GM12878 (cell line): ENCODE results near the gene SPIB. TPM values are rescaled to one million over a fixed set of nuclear protein-coding genes. Genes with fewer than 3 reads are reported as not detected.

Source experiments
- ATAC-seq: fragments of 200-7000 bp; cut with Tn5 transposase; 3 replicates; pipeline ENCODE4 v1.9.1; 2020; ENCODE audit warnings: mild to moderate bottlenecking, moderate library complexity
- BruUV-seq: library from RNA; stranded (reverse); fragments of 400-500 nt; replicated peaks from 2 replicates; lab custom pipeline; 2021; lab: Mats Ljungman, UMichigan
- CTCF ChIA-PET: fragments of 300-600 bp; sonication (Branson Sonifier 250); formaldehyde crosslinking; extraction: SDS; loops from one replicate; lab custom pipeline; 2021; ENCODE audit warnings: inconsistent platforms; lab: Yijun Ruan, JAX
- POLR2A ChIA-PET: fragments of 350-600 bp; formaldehyde crosslinking; extraction: SDS; loops from one replicate; lab custom pipeline; 2021; ENCODE audit warnings: inconsistent platforms; lab: Charles Lee
- RAD21 ChIA-PET: fragments of 300-600 bp; sonication (Branson Sonifier 250); formaldehyde crosslinking; loops from one replicate; lab custom pipeline; 2023; ENCODE audit warnings: antibody characterized with exemption; ENCODE audit not compliant: unreplicated experiment; lab: Charles Lee
- SMC1A ChIA-PET: fragments of 300-600 bp; sonication (Branson Sonifier 250); formaldehyde crosslinking; loops from one replicate; lab custom pipeline; 2023; ENCODE audit not compliant: unreplicated experiment, uncharacterized antibody; lab: Charles Lee
- DNase-seq: peaks from one replicate; pipeline ENCODE4 v3.0.0-alpha.2; 2011; ENCODE audit warnings: low read depth, low spot score
- FAIRE-seq: peaks from 3 replicates; lab custom pipeline; 2011; peaks lifted over from hg19 to GRCh38; lab: Jason Lieb, UNC
- H2AFZ ChIP-seq: 2 replicates; pipeline ENCODE4 v1.6.0; 2011; ENCODE audit warnings: low read depth, low read length, control low read depth; ENCODE audit not compliant: control insufficient read depth
- H3K27ac ChIP-seq: 2 replicates; pipeline ENCODE4 v1.5.1; 2011; ENCODE audit warnings: control low read depth; ENCODE audit not compliant: control insufficient read depth, insufficient read depth
- H3K27me3 ChIP-seq, 2 experiments: replicated peaks in 1 of 2; 2 replicates each; pipeline versions ENCODE4 v1.6.0 to v1.6.1; 2011; ENCODE audit warnings: low read length in 1 of 2; ENCODE audit not compliant: control insufficient read depth in 2 of 2, insufficient read depth in 2 of 2
- H3K36me3 ChIP-seq, 2 experiments: 2 replicates each; pipeline ENCODE4 v1.5.1; 2011; ENCODE audit warnings: low read length in 1 of 2; ENCODE audit not compliant: control insufficient read depth in 2 of 2, insufficient read depth in 2 of 2
- H3K4me1 ChIP-seq: 2 replicates; pipeline ENCODE4 v1.6.1; 2011; ENCODE audit warnings: mild to moderate bottlenecking, low read length, moderate library complexity, mixed read lengths; ENCODE audit not compliant: control insufficient read depth, insufficient read depth
- H3K4me2 ChIP-seq: 2 replicates; pipeline ENCODE4 v1.6.0; 2011; ENCODE audit warnings: control low read depth; ENCODE audit not compliant: control insufficient read depth, insufficient read depth
- H3K4me3 ChIP-seq: fragments of 200-600 bp; sonication (generic); 2 replicates; pipeline ENCODE4 v1.5.1; 2016
- H3K79me2 ChIP-seq: 2 replicates; pipeline ENCODE4 v1.6.0; 2011; ENCODE audit warnings: low read length; ENCODE audit not compliant: control insufficient read depth, insufficient read depth
- H3K9ac ChIP-seq: 2 replicates; pipeline ENCODE4 v1.8.0; 2011; ENCODE audit warnings: low read length, control low read depth, mixed read lengths; ENCODE audit not compliant: control insufficient read depth, insufficient read depth
- H3K9me3 ChIP-seq: replicated peaks from 3 replicates; pipeline ENCODE4 v1.5.1; 2011; ENCODE audit warnings: mild to moderate bottlenecking, low read length; ENCODE audit not compliant: control insufficient read depth, insufficient read depth
- H4K20me1 ChIP-seq: 2 replicates; pipeline ENCODE4 v1.6.0; 2011; ENCODE audit not compliant: control insufficient read depth, insufficient read depth
- EP300 ChIP-seq, 2 experiments: fragments of 150-350 bp in 1 of 2; IDR thresholded peaks; 2 replicates each; pipeline ENCODE4 v1.6.1; 2011 to 2012; ENCODE audit warnings: low read depth in 2 of 2, low read length in 2 of 2, borderline replicate concordance in 1 of 2, improper control_type of control experiment in 1 of 2, inconsistent platforms in 1 of 2; ENCODE audit not compliant: control insufficient read depth in 1 of 2
- MTA2 ChIP-seq: fragments of 450-650 bp; IDR thresholded peaks from 2 replicates; pipeline ENCODE4 v1.6.1; 2016; ENCODE audit warnings: low read depth, mild to moderate bottlenecking, moderate library complexity
- MXI1 ChIP-seq: fragments of 150-350 bp; IDR thresholded peaks from 2 replicates; pipeline ENCODE4 v1.6.1; 2011; ENCODE audit warnings: low read depth, mild to moderate bottlenecking, inconsistent platforms, low read length, improper control_type of control experiment
- PBX3 ChIP-seq: IDR thresholded peaks from 2 replicates; pipeline ENCODE4 v1.6.1; 2011; ENCODE audit warnings: mild to moderate bottlenecking, low read depth, low read length, moderate library complexity; ENCODE audit not compliant: insufficient replicate concordance
- RBBP5 ChIP-seq: fragments of 200-600 bp; sonication (generic); conservative IDR thresholded peaks from 2 replicates; pipeline ENCODE4 v1.6.1; 2016
- STAT1 ChIP-seq: fragments of 450-650 bp; conservative IDR thresholded peaks from 2 replicates; pipeline ENCODE4 v1.6.1; 2014; ENCODE audit warnings: antibody characterized with exemption, mild to moderate bottlenecking
- TCF7 ChIP-seq: IDR thresholded peaks from 2 replicates; pipeline ENCODE4 v1.6.1; 2014; ENCODE audit warnings: antibody characterized with exemption, borderline replicate concordance
- USF2 ChIP-seq: IDR thresholded peaks from 2 replicates; pipeline ENCODE4 v1.6.1; 2011; ENCODE audit warnings: low read depth, low read length, improper control_type of control experiment, borderline replicate concordance
- ZBED1 ChIP-seq: IDR thresholded peaks from 2 replicates; pipeline ENCODE4 v1.6.1; 2016; ENCODE audit warnings: borderline replicate concordance
- ZBTB4 ChIP-seq: fragments of 450-650 bp; formaldehyde crosslinking; IDR thresholded peaks from 2 replicates; pipeline ENCODE4 v1.4.0; 2022; ENCODE audit warnings: mild to moderate bottlenecking, moderate library complexity
- ZNF274 ChIP-seq: IDR thresholded peaks from one replicate; pipeline ENCODE4 v1.8.0; 2011; ENCODE audit not compliant: insufficient read length, insufficient read depth
- WGBS: methylation state at CpG from one replicate; pipeline ENCODE4 v1.1.6; 2016; ENCODE audit warnings: low lambda C conversion rate; ENCODE audit not compliant: insufficient replicate concordance, insufficient coverage; ENCODE audit errors: missing lambda C conversion rate; 5-methylcytosine and 5-hydroxymethylcytosine counted together
- in situ Hi-C: fragments of 300-500 bp; cut with MboI; formaldehyde crosslinking; loops from 9 replicates; pipeline ENCODE4 v1.14.3; 2018; ENCODE audit warnings: mixed read lengths
- intact Hi-C: fragments of 100-400 bp; cut with micrococcal nuclease; formaldehyde crosslinking; loops from one replicate; pipeline ENCODE4 v1.14.2; 2022; ENCODE audit not compliant: unreplicated experiment
- polyA plus RNA-seq, 11 experiments: library from polyadenylated mRNA; depleted of rRNA in 4 of 11; unstranded in 6 of 11; stranded (reverse) in 5 of 11; fragments of >200 nt; fragmentation: Nextera tagmentation in 4 of 11; fragmentation: Illumina TruSeq in 1 of 11; extraction: Ambion mirVana in 4 of 11; extraction: Trizol in 1 of 11; gene quantifications; 1 replicate in 1 of 11; 2 replicates in 10 of 11; pipeline versions ENCODE4 v1.2.1 to v1.2.3, GENCODE V29; 2011 to 2016; ENCODE audit warnings: inconsistent platforms in 2 of 11, missing spikeins in 2 of 11, low read depth in 1 of 11
- total RNA-seq, 4 experiments: library from RNA; depleted of rRNA in 3 of 4; stranded (reverse); fragments of >200 nt in 3 of 4; fragmentation: Illumina TruSeq in 1 of 4; extraction: Trizol in 1 of 4; gene quantifications; 2 replicates each; pipeline versions ENCODE4 v1.2.1 to v1.2.3, GENCODE V29; 2013 to 2021

Gene SPIB
- total and polyA plus RNA-seq, 10 of the 15 experiments (the other 5 are each of a cell fraction or from before 2014, with no cell fraction given): 3.5 to 123 (median 56.0) TPM

GRCh38 chr19:50371914-50372475 lies 46.7 kb upstream of the SPIB start:
- ChIA-PET SMC1A (interaction anchor here (2.1 kb wide), 1 partner anchor 89 kb away, joined by 12 read pairs; no protein-coding TSS in a partner anchor), POLR2A (no interaction called here), CTCF (interaction anchor here (1.2 kb wide), 1 partner anchor 89 kb away, joined by 4 read pairs; no protein-coding TSS in a partner anchor), RAD21 (interaction anchor here (2.2 kb wide), 1 partner anchor 89 kb away, joined by 6 read pairs; no protein-coding TSS in a partner anchor)
- H4K20me1 ChIP-seq: no peaks in the 10 kb centered on the region
- intact Hi-C loops: no loop called here
- H3K79me2 ChIP-seq: peaks cover 1% of the 10 kb centered on the region
- no peak for ATAC-seq
- no peak overlapping the region for H2AFZ ChIP-seq
- no peak overlapping the region for H3K9ac ChIP-seq
- no TSS peak for BruUV-seq
- H3K4me1 ChIP-seq: peaks cover 5% of the 10 kb centered on the region
- H3K9me3 ChIP-seq: no peaks in the 10 kb centered on the region
- TF ChIP-seq ZNF274 (no peak), ZBTB4 (CRISPR knock-in tag) (no peak), PBX3 (no peak), EP300 (IDR thresholded peaks at IDR 0.05; ENCODE audit: borderline replicate concordance in 1 of 2, control insufficient read depth in 1 of 2, low read depth in 2 of 2, low read length in 2 of 2) (no peak), MXI1 (no peak), ZBED1 (no peak), STAT1 (no peak), TCF7 (no peak), RBBP5 (no peak), USF2 (no peak), MTA2 (no peak)
- FAIRE-seq: no peak
- no peak overlapping the region for H3K4me2 ChIP-seq
- H3K36me3 ChIP-seq: no peaks in the 10 kb centered on the region
- H3K27ac ChIP-seq: no peak overlapping the region
- no peaks in the 10 kb centered on the region for H3K27me3 ChIP-seq
- no peak for DNase-seq
- no peak overlapping the region for H3K4me3 ChIP-seq
- 62% methylated on average over 10 of the region's 10 CpGs for WGBS
- in situ Hi-C loops: no loop called here
